Measurements from ENCODE around the gene BAG3. TPM values are rescaled to one million over a fixed set of nuclear protein-coding genes. Genes with fewer than 3 reads are reported as not detected.

BAG3 gene
- total RNA-seq, 2 donors from 2014 or later = 52.0 to 52.4 TPM

DNA sequence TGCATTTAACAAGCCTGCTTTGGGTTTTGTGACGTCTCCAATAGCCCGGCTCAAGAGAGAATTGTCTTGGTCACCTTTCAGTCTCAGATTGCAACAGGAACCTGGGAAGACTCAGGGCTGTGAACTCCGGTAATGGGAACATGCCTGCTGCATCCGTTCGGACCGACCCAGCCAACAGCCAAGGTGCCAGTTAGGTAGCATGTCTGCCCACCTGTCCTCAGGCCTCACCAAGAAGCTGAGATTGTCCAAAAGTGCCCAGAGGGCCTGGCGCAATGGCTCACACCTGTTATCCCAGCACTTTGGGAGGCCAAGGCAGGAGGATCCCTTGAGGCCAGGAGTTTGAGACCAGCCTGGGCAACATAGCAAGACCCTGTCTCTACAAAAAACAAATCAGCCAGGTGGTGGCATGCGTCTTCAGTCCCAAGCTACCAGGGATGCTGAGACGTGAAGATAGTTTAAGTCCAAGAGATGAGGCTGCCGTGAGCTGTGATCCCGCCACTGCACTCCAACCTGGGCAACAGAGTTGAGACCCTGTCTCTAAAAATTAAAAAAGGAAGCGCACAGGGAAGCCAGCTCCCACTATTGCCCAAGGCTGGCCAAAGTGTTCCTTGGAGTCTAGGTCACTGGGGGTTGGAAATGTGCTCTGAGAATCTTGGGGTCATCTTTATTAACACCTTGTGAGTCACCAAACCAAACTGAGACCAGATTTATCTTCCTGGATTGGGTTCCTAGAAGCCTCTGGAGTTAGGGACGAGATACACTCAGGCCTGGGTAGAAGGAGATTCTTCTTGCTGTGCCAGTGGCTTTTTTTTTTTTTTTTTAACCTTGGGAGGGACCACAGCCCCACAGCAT, 26.9 kb downstream of the BAG3 start:
- no peaks in the 10 kb centered on the region for H3K9me3 ChIP-seq (ENCODE audit: control insufficient read depth, low read length, poor library complexity, severe bottlenecking)
- Mint-ChIP-seq H3K27me3 (no peaks in the 10 kb centered on the region), H3K27ac (peak overlapping the region; percentile 39), H3K4me3 (no peak overlapping the region), H3K36me3 (ENCODE audit: low read depth) (peaks cover 8% of the 10 kb centered on the region), H3K4me1 (peaks cover 17% of the 10 kb centered on the region)
- DNase-seq (no peak), ATAC-seq (no peak)

DNA sequence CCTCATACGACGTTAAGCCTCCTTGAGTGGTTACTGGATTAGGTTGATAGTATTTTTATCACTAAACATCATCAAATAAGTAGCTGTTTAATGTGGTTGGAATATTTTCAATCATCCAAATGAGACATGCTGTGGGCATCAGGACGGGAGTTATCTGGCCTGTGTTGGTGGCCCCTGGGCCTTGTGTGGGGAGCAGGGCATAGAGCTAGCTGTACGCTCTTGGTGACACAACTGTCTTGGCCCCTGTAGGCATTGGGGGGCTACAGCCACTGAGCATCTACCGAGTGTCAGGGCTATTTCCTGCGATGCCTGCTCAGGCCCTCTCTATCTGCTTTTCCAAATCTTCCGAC, 28.3 kb downstream of the BAG3 start:
- no peak for DNase-seq
- peaks cover 4% of the 10 kb centered on the region for H3K36me3 Mint-ChIP-seq (ENCODE audit: low read depth)
- peaks cover 17% of the 10 kb centered on the region for H3K4me1 Mint-ChIP-seq
- H3K27me3 Mint-ChIP-seq = no peaks in the 10 kb centered on the region
- ATAC-seq = no peak
- no peak overlapping the region for H3K4me3 Mint-ChIP-seq
- no peaks in the 10 kb centered on the region for H3K9me3 ChIP-seq (ENCODE audit: control insufficient read depth, low read length, poor library complexity, severe bottlenecking)
- no peak overlapping the region for H3K27ac Mint-ChIP-seq

DNA sequence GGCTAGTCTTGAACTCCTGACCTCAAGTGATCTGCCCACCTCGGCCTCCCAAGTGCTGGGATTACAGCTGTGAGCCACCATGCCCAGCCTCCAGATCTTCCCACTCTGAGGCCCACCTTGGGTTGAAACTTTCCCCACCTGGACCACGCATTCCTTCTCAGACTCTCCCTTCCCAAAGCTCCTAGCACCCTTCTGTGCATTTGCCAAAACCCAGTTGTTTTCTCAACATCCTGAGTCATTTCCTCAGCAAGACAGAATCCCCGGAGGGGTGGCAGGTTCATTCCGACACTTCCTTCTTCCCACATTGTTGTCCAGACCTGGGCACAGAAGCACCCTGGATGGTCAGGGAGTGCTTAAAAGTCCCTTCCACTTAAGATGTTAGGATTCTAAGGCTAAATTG, 28.9 kb downstream of the BAG3 start:
- DNase-seq (no peak), ATAC-seq (no peak)
- H3K27me3 Mint-ChIP-seq = no peaks in the 10 kb centered on the region
- H3K27ac Mint-ChIP-seq = no peak overlapping the region
- H3K4me3 Mint-ChIP-seq = no peak overlapping the region
- H3K36me3 Mint-ChIP-seq (ENCODE audit: low read depth) = peaks cover 4% of the 10 kb centered on the region
- no peaks in the 10 kb centered on the region for H3K9me3 ChIP-seq (ENCODE audit: control insufficient read depth, low read length, poor library complexity, severe bottlenecking)
- H3K4me1 Mint-ChIP-seq = peaks cover 17% of the 10 kb centered on the region

DNA sequence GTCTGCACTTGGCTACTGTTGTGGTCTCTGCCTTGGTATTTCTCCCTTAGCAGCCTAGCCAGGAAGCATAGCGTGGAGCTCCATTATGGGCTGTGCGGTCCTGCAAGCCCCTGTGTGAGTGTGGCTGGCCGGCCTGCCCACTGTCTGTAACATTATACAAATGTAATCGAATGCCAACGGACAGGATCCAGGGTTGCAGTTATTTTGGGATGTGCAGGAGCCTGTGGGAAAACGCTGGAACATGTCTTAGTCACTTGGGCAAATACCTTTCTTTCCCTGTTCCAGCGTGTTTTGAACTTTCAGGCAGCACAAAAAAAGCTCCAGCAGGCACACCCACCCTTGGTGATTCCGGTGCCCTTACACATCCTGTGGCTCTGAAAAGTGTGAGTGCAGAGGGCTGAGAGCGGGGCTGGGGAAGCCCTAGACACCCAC, 29.5 kb downstream of the BAG3 start:
- DNase-seq = no peak
- no peaks in the 10 kb centered on the region for H3K9me3 ChIP-seq (ENCODE audit: control insufficient read depth, low read length, poor library complexity, severe bottlenecking)
- H3K4me1 Mint-ChIP-seq = peaks cover 17% of the 10 kb centered on the region
- no peak for ATAC-seq
- no peaks in the 10 kb centered on the region for H3K27me3 Mint-ChIP-seq
- no peak overlapping the region for H3K27ac Mint-ChIP-seq
- no peak overlapping the region for H3K4me3 Mint-ChIP-seq
- peaks cover 4% of the 10 kb centered on the region for H3K36me3 Mint-ChIP-seq (ENCODE audit: low read depth)

DNA sequence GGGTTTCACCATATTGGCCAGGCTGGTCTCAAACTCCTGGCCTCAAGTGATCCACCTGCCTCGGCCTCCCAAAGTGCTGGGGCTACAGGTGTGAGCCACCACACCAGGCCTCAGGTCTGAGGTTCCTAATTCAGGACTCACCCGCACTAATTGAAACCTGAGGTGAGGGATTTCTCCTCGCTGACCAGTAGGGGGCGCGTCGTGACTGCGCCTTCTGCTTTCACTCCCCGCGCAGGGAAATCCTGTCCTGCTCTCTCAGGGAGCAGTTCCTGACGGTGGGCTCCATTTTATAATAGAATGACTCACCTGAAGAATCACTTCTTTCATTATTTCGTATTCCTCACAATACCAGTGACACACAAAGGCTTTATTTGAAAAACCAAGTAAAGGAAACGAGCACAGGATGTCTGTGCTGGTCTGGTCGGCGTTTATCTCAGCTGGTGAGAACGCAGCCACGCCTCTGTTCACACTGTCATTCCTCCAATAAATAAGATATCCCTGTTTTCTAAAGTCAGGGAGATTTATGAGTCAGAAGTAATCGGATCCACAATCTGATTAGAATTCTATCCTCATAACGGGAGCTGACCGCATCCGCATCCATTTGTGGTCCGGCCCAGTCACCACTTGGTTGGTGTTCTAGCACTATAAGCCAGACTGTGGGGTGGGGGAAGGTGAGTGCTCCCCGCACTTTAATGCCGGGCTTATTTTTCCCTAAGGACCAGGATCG, 35.4 kb downstream of the BAG3 start:
- Mint-ChIP-seq H3K4me1 (peaks cover 17% of the 10 kb centered on the region), H3K36me3 (ENCODE audit: low read depth) (no peaks in the 10 kb centered on the region), H3K4me3 (peak overlapping the region; percentile 71), H3K27me3 (no peaks in the 10 kb centered on the region), H3K27ac (peak overlapping the region; percentile 78)
- DNase-seq = peak; percentile 64 to 76 (median 72)
- ATAC-seq = peak; percentile 92
- no peaks in the 10 kb centered on the region for H3K9me3 ChIP-seq (ENCODE audit: control insufficient read depth, low read length, poor library complexity, severe bottlenecking)

DNA sequence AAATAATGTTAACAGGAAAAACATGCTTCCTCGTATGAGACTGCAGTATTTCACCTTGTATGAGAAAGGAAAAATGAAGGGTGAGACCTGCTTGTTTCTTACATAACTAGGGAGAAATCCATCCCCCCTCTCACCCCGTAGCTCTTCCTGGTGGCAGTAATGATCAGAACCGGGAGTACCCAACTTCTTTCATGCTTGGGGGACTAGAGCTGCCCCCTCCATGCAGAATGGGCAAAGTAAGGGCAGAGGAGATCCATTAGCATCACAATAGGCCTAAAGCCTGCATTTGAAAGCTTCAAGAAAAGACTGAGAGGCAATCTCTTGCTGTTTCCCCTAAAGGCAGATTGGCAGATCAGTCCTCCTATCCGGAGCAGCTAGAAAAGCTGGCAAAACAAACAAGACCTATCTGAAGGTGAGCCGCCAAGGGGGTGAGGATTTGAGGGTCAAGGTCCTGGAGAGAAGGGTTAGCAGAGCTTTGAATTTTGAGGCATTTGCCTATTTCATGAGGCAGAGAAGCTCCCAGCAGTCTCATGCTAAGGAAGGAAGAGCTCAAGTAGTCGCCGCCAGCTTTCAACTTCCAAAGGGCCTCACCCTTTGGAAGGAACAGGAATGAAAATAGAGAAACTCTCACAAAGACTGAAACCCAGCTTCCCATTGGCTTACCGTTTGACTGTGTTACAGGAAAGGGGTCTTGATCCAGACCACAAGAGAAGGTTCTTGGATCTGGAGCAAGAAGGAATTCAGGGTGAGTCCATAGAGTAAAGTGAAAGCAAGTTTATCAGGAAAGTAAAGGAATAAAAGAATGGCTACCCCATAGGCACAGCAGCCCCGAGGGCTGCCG, 36.2 kb downstream of the BAG3 start:
- H3K9me3 ChIP-seq (ENCODE audit: control insufficient read depth, low read length, poor library complexity, severe bottlenecking) = no peaks in the 10 kb centered on the region
- Mint-ChIP-seq H3K4me1 (peaks cover 10% of the 10 kb centered on the region), H3K4me3 (peak overlapping the region; percentile 71), H3K36me3 (ENCODE audit: low read depth) (no peaks in the 10 kb centered on the region), H3K27me3 (no peaks in the 10 kb centered on the region), H3K27ac (no peak overlapping the region)
- ATAC-seq (no peak), DNase-seq (no peak)

DNA sequence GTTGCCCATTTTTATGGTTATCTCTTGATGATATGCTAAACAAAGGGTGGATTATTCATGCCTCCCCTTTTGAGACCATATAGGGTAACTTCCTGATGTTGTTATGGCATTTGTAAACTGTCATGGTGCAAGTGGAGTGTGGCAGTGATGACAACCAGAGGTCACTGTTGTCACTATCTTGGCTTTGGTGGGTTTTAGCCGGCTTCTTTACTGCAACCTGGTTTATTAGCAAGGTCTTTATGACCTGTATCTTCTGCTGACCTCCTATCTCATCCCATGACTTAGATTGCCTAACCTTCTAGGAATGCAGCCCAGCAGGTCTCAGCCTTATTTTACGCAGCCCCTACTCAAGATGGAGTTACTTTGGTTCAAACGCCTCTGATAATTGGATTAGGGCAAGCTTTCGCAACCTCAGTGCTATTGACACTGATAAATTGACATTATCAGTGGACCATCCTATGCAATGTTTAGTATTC, 36.9 kb downstream of the BAG3 start:
- peaks cover 6% of the 10 kb centered on the region for H3K27me3 Mint-ChIP-seq
- H3K27ac Mint-ChIP-seq = no peak overlapping the region
- H3K4me1 Mint-ChIP-seq = peaks cover 10% of the 10 kb centered on the region
- H3K36me3 Mint-ChIP-seq (ENCODE audit: low read depth) = no peaks in the 10 kb centered on the region
- ATAC-seq (no peak), DNase-seq (no peak)
- H3K4me3 Mint-ChIP-seq = no peak overlapping the region
- H3K9me3 ChIP-seq (ENCODE audit: control insufficient read depth, low read length, poor library complexity, severe bottlenecking) = no peaks in the 10 kb centered on the region

DNA sequence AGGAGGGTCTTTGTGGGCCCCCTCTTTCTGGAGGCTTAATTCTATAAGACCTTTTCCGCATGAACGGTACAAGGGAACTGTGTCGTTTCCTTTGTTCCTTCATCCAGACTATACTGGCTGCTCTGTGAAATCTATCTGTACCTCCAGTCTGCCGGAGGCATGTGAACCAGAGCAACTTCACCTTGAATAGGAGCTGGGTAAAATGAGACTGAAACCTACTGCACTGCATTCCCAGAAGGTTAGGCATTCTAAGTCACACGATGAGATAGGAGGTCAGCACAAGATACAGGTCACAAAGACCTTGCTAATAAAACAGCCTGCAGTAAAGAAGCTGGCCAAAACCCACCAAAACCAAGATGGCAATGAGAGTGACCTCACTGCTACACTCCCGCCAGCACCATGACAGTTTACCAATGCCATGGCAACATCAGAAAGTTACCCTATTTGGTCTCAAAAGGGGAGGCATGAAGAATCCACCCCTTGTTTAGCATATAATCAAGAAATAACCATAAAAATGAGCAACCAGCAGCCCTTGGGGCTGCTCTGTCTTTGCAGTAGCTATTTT, 37.9 kb downstream of the BAG3 start:
- DNase-seq = no peak
- Mint-ChIP-seq H3K4me1 (peaks cover 12% of the 10 kb centered on the region), H3K27ac (no peak overlapping the region), H3K4me3 (no peak overlapping the region), H3K27me3 (peaks cover 16% of the 10 kb centered on the region), H3K36me3 (ENCODE audit: low read depth) (no peaks in the 10 kb centered on the region)
- no peak for ATAC-seq
- no peaks in the 10 kb centered on the region for H3K9me3 ChIP-seq (ENCODE audit: control insufficient read depth, low read length, poor library complexity, severe bottlenecking)

DNA sequence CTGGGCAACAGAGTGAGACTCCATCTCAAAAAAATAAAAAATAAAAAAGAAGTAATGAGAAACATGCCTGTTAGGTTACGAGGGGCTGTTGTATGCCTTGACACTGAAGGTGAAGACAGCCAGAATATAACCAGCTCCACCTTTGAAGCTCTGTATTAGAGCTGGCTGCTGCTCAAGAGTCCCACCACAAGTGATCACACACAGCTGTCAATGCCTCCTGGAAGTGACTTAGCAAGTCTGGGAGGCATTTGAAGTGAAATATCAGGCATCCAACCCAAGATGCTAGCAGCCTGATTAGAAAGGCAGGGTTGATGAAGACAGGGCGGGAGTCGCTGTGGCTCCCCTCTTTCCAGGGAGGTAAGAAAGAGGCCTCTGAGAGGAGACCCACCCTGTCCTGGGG, 40.5 kb downstream of the BAG3 start:
- Mint-ChIP-seq H3K27me3 (peaks cover 36% of the 10 kb centered on the region), H3K27ac (no peak overlapping the region), H3K36me3 (ENCODE audit: low read depth) (peaks cover 2% of the 10 kb centered on the region), H3K4me3 (no peak overlapping the region), H3K4me1 (peaks cover 9% of the 10 kb centered on the region)
- ATAC-seq (no peak), DNase-seq (no peak)
- no peaks in the 10 kb centered on the region for H3K9me3 ChIP-seq (ENCODE audit: control insufficient read depth, low read length, poor library complexity, severe bottlenecking)

DNA sequence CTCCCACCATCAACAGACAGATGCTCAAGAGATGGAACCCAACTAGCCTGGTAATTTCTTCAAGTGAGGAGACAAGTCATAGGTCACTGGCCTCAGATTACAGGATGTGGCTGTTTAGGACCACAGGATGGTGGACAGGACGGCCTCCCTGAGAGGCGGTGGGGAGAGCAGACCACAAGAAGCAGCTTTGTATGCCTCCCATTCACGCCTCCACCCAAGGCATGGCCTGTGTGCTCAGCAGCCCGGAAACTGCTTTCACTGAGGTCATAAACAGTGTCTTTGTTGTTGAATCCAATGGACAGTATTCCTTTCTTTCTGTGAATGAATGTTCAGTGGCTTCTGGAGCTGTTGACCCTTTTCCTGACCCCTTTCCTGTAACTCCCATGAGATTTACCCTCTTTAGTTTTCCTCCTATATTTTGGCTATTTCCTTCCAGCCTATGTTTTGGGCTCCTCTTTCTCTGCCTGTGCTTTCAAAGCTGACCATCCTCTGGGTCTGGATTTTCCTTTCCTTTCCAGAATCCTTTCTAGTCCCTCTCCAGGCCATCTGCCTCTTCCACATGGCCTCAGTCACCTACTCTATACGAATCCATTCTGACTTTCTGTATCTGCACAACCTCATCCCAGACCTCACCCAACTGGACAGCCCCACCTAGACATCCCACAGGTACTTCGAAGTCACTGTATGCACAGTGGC, 42.2 kb downstream of the BAG3 start:
- no peak overlapping the region for H3K4me3 Mint-ChIP-seq
- ATAC-seq (no peak), DNase-seq (no peak)
- no peak overlapping the region for H3K27ac Mint-ChIP-seq
- no peaks in the 10 kb centered on the region for H3K9me3 ChIP-seq (ENCODE audit: control insufficient read depth, low read length, poor library complexity, severe bottlenecking)
- H3K27me3 Mint-ChIP-seq = peaks cover 39% of the 10 kb centered on the region
- H3K36me3 Mint-ChIP-seq (ENCODE audit: low read depth) = peaks cover 2% of the 10 kb centered on the region
- peaks cover 6% of the 10 kb centered on the region for H3K4me1 Mint-ChIP-seq

DNA sequence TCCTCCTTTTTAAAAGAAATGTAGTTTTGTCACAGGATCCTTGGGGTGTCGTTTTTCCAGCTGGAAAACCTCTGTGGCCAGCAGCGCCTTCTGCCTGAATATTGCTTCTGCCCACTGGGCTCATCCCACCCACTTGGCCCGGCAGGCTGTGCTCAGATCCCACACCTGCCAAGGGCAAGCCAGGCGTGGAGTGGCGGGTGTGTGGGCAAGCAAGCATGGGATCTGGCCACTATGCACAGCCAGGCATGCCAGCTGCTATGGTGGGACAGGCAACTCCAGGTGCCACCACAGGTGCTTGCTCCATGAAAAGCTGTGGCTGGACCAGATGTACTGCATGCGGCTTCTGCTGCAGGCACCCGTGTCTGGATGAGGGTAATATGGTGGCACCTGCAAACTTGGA, 43.4 kb downstream of the BAG3 start:
- H3K4me3 Mint-ChIP-seq = no peak overlapping the region
- H3K27me3 Mint-ChIP-seq = peaks cover 46% of the 10 kb centered on the region
- peaks cover 2% of the 10 kb centered on the region for H3K4me1 Mint-ChIP-seq
- H3K27ac Mint-ChIP-seq = no peak overlapping the region
- no peaks in the 10 kb centered on the region for H3K9me3 ChIP-seq (ENCODE audit: control insufficient read depth, low read length, poor library complexity, severe bottlenecking)
- DNase-seq = no peak
- peaks cover 2% of the 10 kb centered on the region for H3K36me3 Mint-ChIP-seq (ENCODE audit: low read depth)
- no peak for ATAC-seq

DNA sequence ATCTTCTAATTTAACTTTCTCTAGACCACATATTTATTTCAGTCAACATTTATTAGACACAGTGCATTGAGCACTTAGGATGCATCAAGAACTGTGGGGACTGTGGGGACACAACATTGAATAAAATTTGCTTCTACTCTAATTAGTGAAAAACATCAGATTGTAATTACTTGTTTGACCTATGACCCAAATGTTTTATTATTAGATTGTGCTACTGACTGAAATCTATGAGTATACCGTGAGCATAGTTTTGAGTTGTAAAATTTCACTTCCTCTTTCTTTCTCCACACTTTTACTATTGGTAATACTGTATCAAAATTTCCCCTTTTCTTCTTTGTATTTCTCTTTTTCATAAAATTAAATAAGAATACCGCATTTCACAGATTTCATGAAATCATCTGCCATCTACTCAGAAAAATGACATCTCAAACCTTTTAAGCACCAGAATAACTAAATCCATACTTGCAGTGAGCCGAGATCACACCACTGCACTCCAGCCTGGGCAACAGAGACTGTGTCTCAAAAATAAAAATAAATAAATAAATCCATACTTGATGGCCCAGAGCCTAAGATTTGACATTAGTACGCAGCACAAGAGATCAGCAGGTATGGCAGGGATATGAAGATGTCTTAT, 49.3 kb downstream of the BAG3 start:
- no peak overlapping the region for H3K4me3 Mint-ChIP-seq
- ATAC-seq (no peak), DNase-seq (no peak)
- H3K27ac Mint-ChIP-seq = peak overlapping the region; percentile 74
- peaks cover 4% of the 10 kb centered on the region for H3K36me3 Mint-ChIP-seq (ENCODE audit: low read depth)
- peaks cover 36% of the 10 kb centered on the region for H3K27me3 Mint-ChIP-seq
- peaks cover 14% of the 10 kb centered on the region for H3K4me1 Mint-ChIP-seq
- H3K9me3 ChIP-seq (ENCODE audit: control insufficient read depth, low read length, poor library complexity, severe bottlenecking) = no peaks in the 10 kb centered on the region
